ENCODE data around the gene ESPL1.

- no peak for TF ChIP-seq CTCF (conservative IDR thresholded peaks at IDR 0.05)
- 0 out of 2 replicates have a peak, but pooled peaks have one; percentile 79 for TF ChIP-seq ZFX (IDR thresholded peaks at IDR 0.05)
Measured at GRCh38 chr12:53252349-53252916, 15.7 kb upstream of the ESPL1 start.
